HCT116 (cell line): ENCODE measurements around the gene BRINP3.

Experiments
- CBX3 ChIP-seq: IDR thresholded peaks from 2 replicates; pipeline ENCODE4 v1.6.1; 2012; ENCODE audit warnings: low read depth
- EZH2phosphoT487 ChIP-seq: fragments of 200-600 bp; IDR thresholded peaks from 2 replicates; pipeline ENCODE4 v1.6.1; 2018; ENCODE audit warnings: antibody characterized with exemption, borderline replicate concordance
- POLR2A ChIP-seq: IDR thresholded peaks from 2 replicates; pipeline ENCODE4 v1.7.0; 2011; ENCODE audit warnings: borderline replicate concordance; ENCODE audit not compliant: insufficient read depth, insufficient read length; ENCODE audit errors: extremely low read depth
- POLR2AphosphoS5 ChIP-seq: IDR thresholded peaks from 2 replicates; pipeline ENCODE4 v1.6.1; 2011; ENCODE audit warnings: mild to moderate bottlenecking, low read depth, low read length, moderate library complexity
- SRF ChIP-seq: IDR thresholded peaks from 2 replicates; pipeline ENCODE4 v1.6.1; 2012; ENCODE audit warnings: low read depth
- TF ChIP-seq, protein P1 (sequence below), 3 experiments: fragments of 200-600 bp in 1 of 3; sonication (generic) in 1 of 3; IDR thresholded peaks in 2 of 3; conservative IDR thresholded peaks in 1 of 3; 2 replicates each; pipeline ENCODE4 v1.5.1; 2012 to 2017; ENCODE audit warnings: low read depth in 2 of 3, low read length in 2 of 3, antibody characterized with exemption in 1 of 3, borderline replicate concordance in 1 of 3, control low read depth in 1 of 3, mild to moderate bottlenecking in 1 of 3, mixed read lengths in 1 of 3, mixed run types in 1 of 3, moderate library complexity in 1 of 3; ENCODE audit not compliant: insufficient read depth in 1 of 3
- TF ChIP-seq, protein P2 (sequence below): IDR thresholded peaks from 2 replicates; pipeline ENCODE4 v1.6.1; 2012

DNA sequence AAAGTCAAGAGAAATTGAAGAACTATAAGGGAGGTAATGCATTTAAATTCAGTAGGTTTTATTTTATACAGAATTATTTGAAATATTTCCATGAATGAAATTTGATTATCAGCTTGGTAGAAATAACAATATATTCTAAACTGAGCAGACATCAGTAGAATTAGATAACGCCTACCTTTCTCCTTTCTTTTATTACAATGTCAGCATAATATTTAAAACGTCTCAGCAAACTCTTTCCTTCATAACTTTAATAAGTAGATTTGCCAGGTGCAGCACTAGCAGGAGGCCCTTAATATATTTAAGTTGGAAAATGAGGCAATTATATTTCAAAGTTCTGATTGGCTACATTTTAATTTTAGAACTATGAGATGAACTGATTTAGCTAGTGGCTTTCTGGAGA, 298.8 kb downstream of the BRINP3 start:
- TF ChIP-seq, protein P1, sequence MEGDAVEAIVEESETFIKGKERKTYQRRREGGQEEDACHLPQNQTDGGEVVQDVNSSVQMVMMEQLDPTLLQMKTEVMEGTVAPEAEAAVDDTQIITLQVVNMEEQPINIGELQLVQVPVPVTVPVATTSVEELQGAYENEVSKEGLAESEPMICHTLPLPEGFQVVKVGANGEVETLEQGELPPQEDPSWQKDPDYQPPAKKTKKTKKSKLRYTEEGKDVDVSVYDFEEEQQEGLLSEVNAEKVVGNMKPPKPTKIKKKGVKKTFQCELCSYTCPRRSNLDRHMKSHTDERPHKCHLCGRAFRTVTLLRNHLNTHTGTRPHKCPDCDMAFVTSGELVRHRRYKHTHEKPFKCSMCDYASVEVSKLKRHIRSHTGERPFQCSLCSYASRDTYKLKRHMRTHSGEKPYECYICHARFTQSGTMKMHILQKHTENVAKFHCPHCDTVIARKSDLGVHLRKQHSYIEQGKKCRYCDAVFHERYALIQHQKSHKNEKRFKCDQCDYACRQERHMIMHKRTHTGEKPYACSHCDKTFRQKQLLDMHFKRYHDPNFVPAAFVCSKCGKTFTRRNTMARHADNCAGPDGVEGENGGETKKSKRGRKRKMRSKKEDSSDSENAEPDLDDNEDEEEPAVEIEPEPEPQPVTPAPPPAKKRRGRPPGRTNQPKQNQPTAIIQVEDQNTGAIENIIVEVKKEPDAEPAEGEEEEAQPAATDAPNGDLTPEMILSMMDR (IDR thresholded peaks at IDR 0.05 in 2 of 3, conservative IDR thresholded peaks at IDR 0.05 in 1 of 3; ENCODE audit: borderline replicate concordance in 1 of 3, insufficient read depth in 1 of 3, low read depth in 2 of 3, low read length in 2 of 3), result no peak
- TF ChIP-seq POLR2AphosphoS5 (no peak), SRF (no peak), CBX3 (no peak), POLR2A (no peak), EZH2phosphoT487 (no peak)
- TF ChIP-seq, protein P2, sequence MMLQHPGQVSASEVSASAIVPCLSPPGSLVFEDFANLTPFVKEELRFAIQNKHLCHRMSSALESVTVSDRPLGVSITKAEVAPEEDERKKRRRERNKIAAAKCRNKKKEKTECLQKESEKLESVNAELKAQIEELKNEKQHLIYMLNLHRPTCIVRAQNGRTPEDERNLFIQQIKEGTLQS, result no peak
